Nephron (organoid): ENCODE results near the gene SLC1A5.

ENCODE experiments used
- H3K27ac Mint-ChIP-seq, 3 experiments: 2 replicates each; pipeline ENCODE4 v1.8.0; 2020; ENCODE audit warnings: mixed read lengths in 3 of 3, mild to moderate bottlenecking in 2 of 3, moderate library complexity in 1 of 3
- H3K27me3 Mint-ChIP-seq: 2 replicates; pipeline ENCODE4 v1.8.0; 2021; ENCODE audit warnings: low read depth, mild to moderate bottlenecking, moderate library complexity, mixed read lengths
- H3K36me3 Mint-ChIP-seq: 2 replicates; pipeline ENCODE4 v1.8.0; 2020; ENCODE audit warnings: low read depth, mixed read lengths
- H3K4me1 Mint-ChIP-seq: 2 replicates; pipeline ENCODE4 v1.8.0; 2020; ENCODE audit warnings: mixed read lengths
- H3K4me3 Mint-ChIP-seq, 3 experiments: 2 replicates each; pipeline ENCODE4 v1.8.0; 2020; ENCODE audit warnings: mild to moderate bottlenecking in 3 of 3, mixed read lengths in 3 of 3, moderate library complexity in 2 of 3
- H3K9me3 Mint-ChIP-seq: 2 replicates; pipeline ENCODE4 v1.8.0; 2020; ENCODE audit warnings: mixed read lengths
- TF ChIP-seq, protein P1 (sequence below), 3 experiments: fragments of 200-600 bp; sonication (generic); IDR thresholded peaks; one replicate each; pipeline ENCODE4 v1.5.0; 2021; ENCODE audit warnings: antibody characterized with exemption in 3 of 3; ENCODE audit not compliant: unreplicated experiment in 3 of 3

SLC1A5 gene

DNA sequence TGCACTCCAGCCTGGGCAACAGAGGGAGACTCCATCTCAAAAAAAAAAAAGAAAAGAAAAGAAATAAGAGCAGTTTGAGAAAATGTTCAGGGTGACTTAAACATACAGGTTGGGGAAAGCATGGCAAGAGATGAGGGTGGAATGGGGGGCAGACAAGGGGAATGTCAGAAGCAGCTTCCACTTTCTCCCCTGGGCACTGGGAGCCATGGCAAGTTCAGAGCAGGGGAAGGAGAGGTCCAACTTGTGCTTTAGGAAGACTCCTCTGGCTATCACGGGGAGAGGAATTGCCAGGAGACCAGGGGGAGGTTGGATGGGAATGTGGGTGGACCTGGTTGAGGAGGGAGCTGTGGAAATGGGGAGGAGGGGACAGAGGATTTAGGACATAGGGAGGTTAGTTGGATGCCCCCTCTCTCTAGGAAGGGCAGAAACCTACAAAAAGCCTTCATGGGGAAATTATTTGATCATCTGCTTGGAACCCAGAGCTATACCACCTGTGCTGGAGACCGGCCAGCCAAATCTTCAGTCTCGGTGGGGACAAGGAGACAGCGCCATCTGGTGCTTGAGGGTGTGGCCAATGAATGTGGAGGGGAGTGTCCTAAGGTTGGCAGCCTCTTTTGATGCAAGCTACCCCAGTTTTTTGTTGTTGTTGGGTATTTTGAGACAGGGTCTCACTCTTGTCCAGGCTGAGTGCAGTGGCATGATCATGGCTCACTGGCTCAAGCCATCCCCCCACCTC lies 34.8 kb downstream of the SLC1A5 start:
- H3K27ac Mint-ChIP-seq = no peak overlapping the region
- TF ChIP-seq, protein P1, sequence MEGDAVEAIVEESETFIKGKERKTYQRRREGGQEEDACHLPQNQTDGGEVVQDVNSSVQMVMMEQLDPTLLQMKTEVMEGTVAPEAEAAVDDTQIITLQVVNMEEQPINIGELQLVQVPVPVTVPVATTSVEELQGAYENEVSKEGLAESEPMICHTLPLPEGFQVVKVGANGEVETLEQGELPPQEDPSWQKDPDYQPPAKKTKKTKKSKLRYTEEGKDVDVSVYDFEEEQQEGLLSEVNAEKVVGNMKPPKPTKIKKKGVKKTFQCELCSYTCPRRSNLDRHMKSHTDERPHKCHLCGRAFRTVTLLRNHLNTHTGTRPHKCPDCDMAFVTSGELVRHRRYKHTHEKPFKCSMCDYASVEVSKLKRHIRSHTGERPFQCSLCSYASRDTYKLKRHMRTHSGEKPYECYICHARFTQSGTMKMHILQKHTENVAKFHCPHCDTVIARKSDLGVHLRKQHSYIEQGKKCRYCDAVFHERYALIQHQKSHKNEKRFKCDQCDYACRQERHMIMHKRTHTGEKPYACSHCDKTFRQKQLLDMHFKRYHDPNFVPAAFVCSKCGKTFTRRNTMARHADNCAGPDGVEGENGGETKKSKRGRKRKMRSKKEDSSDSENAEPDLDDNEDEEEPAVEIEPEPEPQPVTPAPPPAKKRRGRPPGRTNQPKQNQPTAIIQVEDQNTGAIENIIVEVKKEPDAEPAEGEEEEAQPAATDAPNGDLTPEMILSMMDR (IDR thresholded peaks at IDR 0.05; ENCODE audit: unreplicated experiment in 3 of 3) = peak; percentile 19 to 33 (median 24)
- peaks cover 1% of the 10 kb centered on the region for H3K4me1 Mint-ChIP-seq
- no peak overlapping the region for H3K4me3 Mint-ChIP-seq
- no peaks in the 10 kb centered on the region for H3K9me3 Mint-ChIP-seq
- peaks cover 49% of the 10 kb centered on the region for H3K36me3 Mint-ChIP-seq
- no peaks in the 10 kb centered on the region for H3K27me3 Mint-ChIP-seq

DNA sequence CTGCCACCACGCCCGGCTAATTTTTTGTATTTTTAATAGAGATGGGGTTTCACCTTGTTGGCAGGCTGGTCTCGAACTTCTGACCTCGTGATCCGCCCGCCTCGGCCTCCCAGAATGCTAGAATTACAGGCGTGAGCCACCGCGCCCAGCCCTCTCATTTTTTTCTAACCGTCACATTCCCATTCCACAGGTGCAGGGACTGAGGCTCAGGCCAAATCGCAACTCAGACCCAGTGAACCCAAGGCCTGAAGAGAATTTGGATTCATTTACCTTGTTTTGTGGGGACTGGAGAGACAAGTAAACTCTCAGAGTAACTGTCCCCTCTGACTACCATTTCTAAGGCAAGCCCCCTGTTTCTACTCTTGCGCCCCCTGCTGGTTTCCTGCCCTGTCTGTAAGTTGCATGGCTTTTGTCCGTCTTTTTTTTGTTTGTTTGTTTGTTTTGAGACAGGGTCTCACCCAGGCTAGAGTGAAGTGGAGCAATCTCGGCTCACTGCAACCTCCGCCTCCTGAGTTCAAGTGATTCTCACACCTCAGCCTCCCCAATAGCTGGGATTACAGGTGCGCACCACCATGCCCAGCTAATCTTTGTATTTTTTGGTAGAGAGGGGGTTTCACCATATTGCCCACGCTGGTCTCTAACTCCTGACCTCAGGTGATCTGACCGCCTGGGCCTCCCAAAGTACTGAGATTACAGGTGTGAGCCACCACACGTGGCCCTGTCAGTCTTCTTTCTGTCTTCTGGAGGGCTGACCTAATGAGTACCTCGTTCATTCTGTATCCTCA lies 39.9 kb downstream of the SLC1A5 start:
- peaks cover 28% of the 10 kb centered on the region for H3K36me3 Mint-ChIP-seq
- no peaks in the 10 kb centered on the region for H3K27me3 Mint-ChIP-seq
- peak overlapping the region in 2 of 3 experiments; percentile 50 to 51 for H3K27ac Mint-ChIP-seq
- TF ChIP-seq, protein P1 (IDR thresholded peaks at IDR 0.05; ENCODE audit: unreplicated experiment in 3 of 3) = peak; percentile 48 to 57 (median 53)
- peak overlapping the region; percentile 85 to 87 (median 85) for H3K4me3 Mint-ChIP-seq
- H3K9me3 Mint-ChIP-seq = no peaks in the 10 kb centered on the region
- peaks cover 20% of the 10 kb centered on the region for H3K4me1 Mint-ChIP-seq

DNA sequence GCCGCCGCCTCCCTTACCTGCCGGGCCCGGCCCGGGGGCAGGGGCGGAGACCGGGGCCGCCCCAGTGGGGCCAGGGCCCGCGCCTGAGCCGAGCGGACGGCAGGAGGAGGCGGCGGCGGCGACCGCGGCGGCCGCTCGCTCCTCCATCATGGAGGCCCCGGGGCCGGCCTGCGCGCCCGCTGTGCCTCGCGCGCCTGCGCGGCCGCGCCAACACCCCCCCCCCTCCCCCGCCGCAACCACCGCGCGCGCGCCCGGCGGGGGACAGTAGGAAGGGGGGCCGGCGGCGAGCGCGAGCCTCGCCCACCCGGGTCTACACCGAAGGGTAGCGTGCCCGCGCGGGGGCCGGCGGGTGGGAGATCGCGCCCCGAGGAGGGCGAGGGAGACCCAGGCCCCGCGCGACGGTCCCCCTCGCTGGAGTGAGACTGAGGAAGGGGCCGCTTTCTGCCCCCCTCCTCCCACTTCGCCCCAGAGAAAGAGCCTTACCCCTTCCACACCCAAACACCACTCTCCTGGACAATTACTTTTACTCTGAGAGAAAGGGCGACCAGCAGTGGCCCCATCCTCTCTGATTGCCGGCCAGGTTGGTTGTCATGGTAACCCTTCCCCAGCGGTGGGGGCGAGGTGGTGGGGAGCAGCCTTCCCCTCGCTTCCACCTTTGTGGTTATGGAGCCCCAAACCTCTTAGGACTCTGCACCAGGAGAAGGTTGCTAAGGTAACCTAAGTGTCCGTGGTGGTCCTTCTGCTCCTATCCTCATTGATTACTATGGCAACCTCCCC lies 41.9 kb downstream of the SLC1A5 start, which contains the start of gene STRN4:
Gene STRN4 (minus strand): TSS at position 170 of the 777 bp plus-strand sequence. CDS start 20 bp downstream, at position 150.
- TF ChIP-seq, protein P1 (IDR thresholded peaks at IDR 0.05; ENCODE audit: unreplicated experiment in 3 of 3) = no peak
- Mint-ChIP-seq H3K27me3 (no peaks in the 10 kb centered on the region), H3K36me3 (peaks cover 22% of the 10 kb centered on the region), H3K4me1 (peaks cover 39% of the 10 kb centered on the region), H3K4me3 (peak within 1 kb of the TSS; percentile 96 to 99 (median 98)), H3K27ac (peak within 1 kb of the TSS; percentile 81 to 91 (median 85)), H3K9me3 (no peaks in the 10 kb centered on the region)

DNA sequence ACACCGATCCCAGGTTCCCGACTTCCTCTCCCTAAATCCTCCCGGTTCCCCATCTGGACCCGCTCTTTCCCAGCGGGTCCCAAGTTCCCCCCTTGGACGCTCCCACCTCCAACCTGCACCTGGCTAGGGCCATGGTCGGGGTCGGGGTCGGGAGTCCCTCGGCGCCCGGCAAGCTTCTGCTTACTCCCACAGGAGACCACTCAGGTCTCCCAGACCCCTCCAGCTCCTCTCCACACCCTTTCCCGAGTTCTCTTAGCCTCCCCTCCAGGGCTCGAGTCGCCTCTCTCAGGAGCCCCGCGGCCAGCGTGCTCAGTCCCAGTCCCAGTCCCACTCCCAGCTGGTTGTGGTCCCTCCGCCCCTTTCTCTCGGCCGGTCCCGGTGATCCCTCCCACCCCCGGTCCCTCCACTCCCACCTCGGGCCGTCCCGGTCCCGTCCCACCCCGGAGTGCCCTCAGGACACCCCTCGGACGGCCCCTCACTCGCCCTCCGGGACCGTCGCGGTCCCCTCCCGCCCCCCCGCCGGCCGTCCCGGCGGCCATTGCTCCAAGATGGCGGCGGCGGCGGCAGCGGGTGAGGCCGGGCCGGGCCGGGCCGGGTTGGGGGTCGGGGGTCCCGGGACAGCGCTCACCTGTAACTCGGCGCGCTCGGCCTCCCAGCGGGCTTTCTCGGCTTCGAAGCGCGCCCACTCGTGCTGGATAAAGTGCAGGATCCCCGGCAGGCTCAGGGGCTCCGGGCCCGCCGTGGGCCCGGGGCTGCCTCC lies 42.7 kb downstream of the SLC1A5 start, which contains the start of gene FKRP:
Gene FKRP (plus strand): TSS at position 537 of the 760 bp plus-strand sequence. CDS start 9,394 bp downstream, outside the sequence.
- TF ChIP-seq, protein P1 (IDR thresholded peaks at IDR 0.05; ENCODE audit: unreplicated experiment in 3 of 3) = no peak
- H3K27ac Mint-ChIP-seq = peak within 1 kb of the TSS; percentile 81 to 91 (median 85)
- H3K4me1 Mint-ChIP-seq = peaks cover 43% of the 10 kb centered on the region
- peak within 1 kb of the TSS; percentile 96 to 99 (median 98) for H3K4me3 Mint-ChIP-seq
- H3K27me3 Mint-ChIP-seq = no peaks in the 10 kb centered on the region
- H3K9me3 Mint-ChIP-seq = no peaks in the 10 kb centered on the region
- H3K36me3 Mint-ChIP-seq = peaks cover 19% of the 10 kb centered on the region

DNA sequence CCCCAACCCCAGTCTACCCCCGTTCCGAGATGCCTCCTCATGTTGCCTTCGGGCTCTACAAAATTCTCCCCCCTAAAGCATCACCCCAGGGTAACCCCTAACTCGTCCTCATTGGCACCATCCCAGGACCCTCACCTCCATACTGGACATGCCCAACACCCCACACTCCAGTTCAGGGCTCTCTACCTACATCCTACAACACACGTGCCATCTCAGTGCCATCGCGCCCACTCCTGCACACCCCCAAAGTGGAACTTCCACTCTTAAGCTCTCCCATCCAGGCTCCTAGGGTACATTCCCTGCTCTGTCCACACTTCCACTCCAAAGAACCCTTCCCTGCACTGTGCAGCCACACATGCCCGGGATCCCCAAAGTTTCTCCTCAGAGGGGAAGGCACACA lies 43.4 kb downstream of the SLC1A5 start:
- Mint-ChIP-seq H3K36me3 (peaks cover 18% of the 10 kb centered on the region), H3K4me3 (peak overlapping the region; percentile 96 to 99 (median 98)), H3K9me3 (no peaks in the 10 kb centered on the region), H3K27me3 (no peaks in the 10 kb centered on the region), H3K4me1 (peaks cover 50% of the 10 kb centered on the region), H3K27ac (peak overlapping the region; percentile 59 to 91 (median 81))
- TF ChIP-seq, protein P1 (IDR thresholded peaks at IDR 0.05; ENCODE audit: unreplicated experiment in 3 of 3) = no peak
